Measurements from ENCODE around the gene RXRG. TPM values are rescaled to one million over a fixed set of nuclear protein-coding genes. Genes with fewer than 3 reads are reported as not detected.
A peak's percentile ranks its signal among the peaks of the same experiment; 100 is the strongest.

Gene RXRG
- total and polyA plus RNA-seq, 4 donors = 0.23 to 2.2 TPM; not detected in 2

DNA sequence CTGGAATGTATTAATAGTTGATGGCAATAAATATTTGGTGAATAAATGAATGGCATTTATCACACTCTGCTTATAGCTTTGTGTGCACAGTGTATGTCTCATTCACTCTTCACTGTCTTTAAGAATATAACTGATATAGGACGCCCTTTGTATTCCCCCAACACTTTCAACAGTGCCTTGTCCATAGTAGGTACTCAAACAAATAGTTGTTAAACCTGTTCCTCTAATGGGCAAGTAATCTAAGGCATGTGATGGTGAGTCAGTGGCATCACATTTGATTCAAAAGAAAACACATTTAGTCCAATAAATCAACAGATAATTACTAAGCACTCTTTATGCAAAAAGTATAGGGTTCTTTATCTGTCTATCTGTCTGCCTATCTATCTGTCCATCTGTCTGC lies 11.2 kb upstream of the RXRG start:
- H3K9me3 ChIP-seq (ENCODE audit: control insufficient read depth, low read length) = peaks cover 2% of the 10 kb centered on the region
- no peaks in the 10 kb centered on the region for H3K4me1 ChIP-seq (ENCODE audit: control insufficient read depth in 1 of 2, insufficient read depth in 2 of 2, low read length in 2 of 2)
- no peak overlapping the region for H3K4me3 ChIP-seq (ENCODE audit: low read length in 2 of 2)
- H3K27me3 ChIP-seq (ENCODE audit: control insufficient read depth in 1 of 2, insufficient read depth in 2 of 2, low read length in 1 of 2) = no peaks in the 10 kb centered on the region
- DNase-seq (no peak), ATAC-seq (ENCODE audit: low FRiP score) (no peak)
- intact Hi-C loops (cut with DNase I) = no loop called here
- no peak overlapping the region for H3K27ac ChIP-seq (ENCODE audit: low read depth in 1 of 2, low read length in 2 of 2)
- H3K36me3 ChIP-seq (ENCODE audit: control insufficient read depth in 1 of 2, insufficient read depth in 2 of 2, low read length in 1 of 2) = no peaks in the 10 kb centered on the region
- WGBS, 2 donors = 86 to 88% methylated on average over 1 of the region's 1 CpG

DNA sequence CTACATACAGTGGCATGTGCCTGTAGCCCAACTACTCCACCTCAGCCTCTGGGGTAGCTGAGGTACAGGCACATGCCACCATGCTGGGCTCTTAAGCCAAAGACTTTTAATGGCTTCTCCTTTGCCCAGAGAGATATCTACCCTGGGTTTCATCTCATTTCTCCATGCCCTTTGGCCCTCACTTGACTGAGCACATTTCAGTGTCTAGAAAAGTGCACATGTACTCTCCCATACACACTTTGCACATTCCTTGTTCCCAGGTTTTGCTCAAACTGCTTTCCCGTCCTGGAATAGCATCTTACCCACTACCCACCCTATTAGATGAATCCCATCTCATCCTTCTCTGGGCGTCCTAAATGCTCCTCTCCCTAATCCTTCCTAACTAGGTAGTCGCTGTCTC lies 10.2 kb upstream of the RXRG start:
- H3K36me3 ChIP-seq (ENCODE audit: control insufficient read depth in 1 of 2, insufficient read depth in 2 of 2, low read length in 1 of 2) = no peaks in the 10 kb centered on the region
- WGBS, 2 donors = 85 to 87% methylated on average over 3 of the region's 3 CpGs
- H3K9me3 ChIP-seq (ENCODE audit: control insufficient read depth, low read length) = no peaks in the 10 kb centered on the region
- H3K4me3 ChIP-seq (ENCODE audit: low read length in 2 of 2) = no peak overlapping the region
- ATAC-seq (ENCODE audit: low FRiP score) = no peak
- no peaks in the 10 kb centered on the region for H3K4me1 ChIP-seq (ENCODE audit: control insufficient read depth in 1 of 2, insufficient read depth in 2 of 2, low read length in 2 of 2)
- DNase-seq = no peak
- intact Hi-C loops (cut with DNase I) = no loop called here
- no peak overlapping the region for H3K27ac ChIP-seq (ENCODE audit: low read depth in 1 of 2, low read length in 2 of 2)
- no peaks in the 10 kb centered on the region for H3K27me3 ChIP-seq (ENCODE audit: control insufficient read depth in 1 of 2, insufficient read depth in 2 of 2, low read length in 1 of 2)

DNA sequence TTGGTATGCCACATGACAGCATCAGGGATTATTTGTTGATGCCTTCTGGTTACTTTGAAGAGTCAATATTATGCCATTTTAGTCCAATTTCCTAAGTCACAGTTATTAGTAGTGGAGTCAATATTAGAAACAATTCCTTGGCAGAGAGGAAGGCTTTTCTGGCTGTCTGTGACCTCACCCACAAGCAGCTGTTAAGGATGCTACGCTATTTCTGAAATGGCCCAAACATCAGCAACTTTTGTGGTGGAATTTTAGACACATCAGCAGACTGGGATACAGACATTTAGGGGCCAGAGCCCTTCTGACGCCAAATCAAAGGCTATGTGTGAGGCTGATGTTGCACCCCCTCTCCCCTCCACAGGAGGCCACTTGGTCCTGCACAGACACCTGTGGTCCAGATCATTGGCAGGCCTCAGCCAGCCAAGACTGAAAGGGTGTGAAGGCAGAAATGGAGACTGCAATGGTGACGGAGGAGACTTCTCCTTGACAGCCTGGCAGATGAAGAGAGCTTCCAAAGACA lies 9.2 kb upstream of the RXRG start:
- no peak for ATAC-seq (ENCODE audit: low FRiP score)
- WGBS, 2 donors = 83 to 93% methylated on average over 3 of the region's 3 CpGs
- Histone ChIP-seq H3K4me3 (ENCODE audit: low read length in 2 of 2) (no peak overlapping the region), H3K36me3 (ENCODE audit: control insufficient read depth in 1 of 2, insufficient read depth in 2 of 2, low read length in 1 of 2) (no peaks in the 10 kb centered on the region), H3K27me3 (ENCODE audit: control insufficient read depth in 1 of 2, insufficient read depth in 2 of 2, low read length in 1 of 2) (no peaks in the 10 kb centered on the region), H3K9me3 (ENCODE audit: control insufficient read depth, low read length) (no peaks in the 10 kb centered on the region), H3K4me1 (ENCODE audit: control insufficient read depth in 1 of 2, insufficient read depth in 2 of 2, low read length in 2 of 2) (no peaks in the 10 kb centered on the region), H3K27ac (ENCODE audit: low read depth in 1 of 2, low read length in 2 of 2) (no peak overlapping the region)
- DNase-seq = no peak
- intact Hi-C loops (cut with DNase I) = no loop called here

DNA sequence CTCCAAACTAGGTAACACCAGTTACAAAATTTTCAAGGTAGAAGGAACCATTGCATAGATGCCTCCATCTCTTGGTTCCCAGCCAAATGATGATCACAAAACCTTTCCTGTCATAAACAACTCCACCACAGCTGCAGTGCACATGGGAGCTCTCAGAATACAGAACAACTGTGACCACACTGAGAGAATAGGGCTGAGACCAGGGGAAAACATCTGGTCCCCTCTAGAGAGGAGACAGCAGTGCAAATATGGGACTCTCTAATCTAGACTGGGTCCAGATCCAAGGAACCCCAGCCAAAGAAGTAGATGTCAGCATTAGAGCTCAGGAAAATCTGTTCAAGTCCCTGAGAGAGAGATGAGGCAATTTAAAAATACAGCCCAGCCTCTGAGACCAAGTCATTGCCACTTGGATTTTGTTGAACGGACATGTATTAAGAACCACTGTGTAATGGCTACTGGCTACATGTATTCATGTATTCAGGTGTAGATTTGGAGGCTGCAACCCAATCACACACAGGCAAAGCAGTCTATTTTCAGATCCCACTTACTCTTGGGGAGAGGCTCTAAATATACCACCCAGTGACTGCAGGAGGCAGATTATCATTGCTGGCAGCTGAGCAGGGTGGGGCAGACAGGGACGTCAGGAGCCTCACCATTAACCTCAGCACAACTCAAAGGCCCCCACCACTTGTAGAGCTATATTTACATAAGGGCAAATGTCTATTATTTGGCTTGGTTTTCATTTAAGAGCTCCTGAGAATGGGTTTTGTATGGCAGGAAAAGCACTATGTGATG lies 7.6 kb upstream of the RXRG start:
- Histone ChIP-seq H3K9me3 (ENCODE audit: control insufficient read depth, low read length) (no peaks in the 10 kb centered on the region), H3K27me3 (ENCODE audit: control insufficient read depth in 1 of 2, insufficient read depth in 2 of 2, low read length in 1 of 2) (no peaks in the 10 kb centered on the region), H3K4me1 (ENCODE audit: control insufficient read depth in 1 of 2, insufficient read depth in 2 of 2, low read length in 2 of 2) (no peaks in the 10 kb centered on the region), H3K36me3 (ENCODE audit: control insufficient read depth in 1 of 2, insufficient read depth in 2 of 2, low read length in 1 of 2) (no peaks in the 10 kb centered on the region), H3K4me3 (ENCODE audit: low read length in 2 of 2) (no peak overlapping the region), H3K27ac (ENCODE audit: low read depth in 1 of 2, low read length in 2 of 2) (no peak overlapping the region)
- ATAC-seq (ENCODE audit: low FRiP score) (no peak), DNase-seq (no peak)
- intact Hi-C loops (cut with DNase I) = no loop called here
- WGBS, 2 donors = 65 to 75% methylated on average over 2 of the region's 2 CpGs

DNA sequence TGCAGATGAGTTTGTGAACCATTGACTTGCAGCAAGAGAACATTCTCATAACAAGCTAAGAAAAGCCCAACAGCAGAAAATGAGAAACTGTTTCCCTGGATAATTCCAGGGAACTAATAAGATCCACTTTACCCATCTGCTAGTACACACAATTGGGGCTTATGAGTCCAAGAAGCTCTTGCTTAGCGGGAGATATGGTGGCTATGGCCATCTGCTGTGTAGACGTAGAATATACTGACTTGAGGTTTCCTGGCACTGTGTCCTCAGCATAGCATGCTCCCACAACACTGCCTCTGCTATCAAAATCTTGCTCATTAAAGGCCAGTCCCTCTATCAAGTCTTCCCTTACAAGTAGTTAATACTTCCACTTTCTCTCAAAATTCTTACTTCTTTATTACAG lies 6.8 kb upstream of the RXRG start:
- Histone ChIP-seq H3K36me3 (ENCODE audit: control insufficient read depth in 1 of 2, insufficient read depth in 2 of 2, low read length in 1 of 2) (no peaks in the 10 kb centered on the region), H3K27ac (ENCODE audit: low read depth in 1 of 2, low read length in 2 of 2) (no peak overlapping the region), H3K4me3 (ENCODE audit: low read length in 2 of 2) (no peak overlapping the region), H3K27me3 (ENCODE audit: control insufficient read depth in 1 of 2, insufficient read depth in 2 of 2, low read length in 1 of 2) (no peaks in the 10 kb centered on the region), H3K4me1 (ENCODE audit: control insufficient read depth in 1 of 2, insufficient read depth in 2 of 2, low read length in 2 of 2) (no peaks in the 10 kb centered on the region), H3K9me3 (ENCODE audit: control insufficient read depth, low read length) (no peaks in the 10 kb centered on the region)
- WGBS, 2 donors = 72 to 92% methylated on average over 2 of the region's 2 CpGs
- intact Hi-C loops (cut with DNase I) = no loop called here
- DNase-seq (no peak), ATAC-seq (ENCODE audit: low FRiP score) (no peak)

DNA sequence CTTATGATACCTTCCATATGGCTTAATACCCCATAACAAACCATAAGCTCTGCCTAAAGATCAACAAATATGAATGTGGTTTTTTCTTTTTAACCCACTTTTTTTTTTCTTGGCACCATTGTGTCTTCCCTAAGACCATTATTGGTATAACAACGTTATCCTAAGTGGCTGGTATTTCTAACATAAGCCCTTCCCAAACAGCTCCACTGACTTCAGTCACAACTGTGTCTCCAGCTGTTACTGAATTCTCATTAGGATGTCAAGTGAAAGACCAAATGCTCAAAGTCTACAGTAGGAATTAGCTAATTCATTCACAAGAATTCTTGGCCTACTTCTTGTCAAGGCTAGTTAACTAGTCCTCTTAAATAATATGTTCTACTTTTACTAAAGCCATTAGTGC lies 4.2 kb upstream of the RXRG start:
- no peak for DNase-seq
- 8 to 36% methylated on average over 1 of the region's 1 CpG for WGBS, 2 donors
- no peak overlapping the region for H3K4me3 ChIP-seq (ENCODE audit: low read length in 2 of 2)
- H3K36me3 ChIP-seq (ENCODE audit: control insufficient read depth in 1 of 2, insufficient read depth in 2 of 2, low read length in 1 of 2) = no peaks in the 10 kb centered on the region
- H3K4me1 ChIP-seq (ENCODE audit: control insufficient read depth in 1 of 2, insufficient read depth in 2 of 2, low read length in 2 of 2) = no peaks in the 10 kb centered on the region
- no peak overlapping the region for H3K27ac ChIP-seq (ENCODE audit: low read depth in 1 of 2, low read length in 2 of 2)
- no peak for ATAC-seq (ENCODE audit: low FRiP score)
- intact Hi-C loops (cut with DNase I) = no loop called here
- no peaks in the 10 kb centered on the region for H3K27me3 ChIP-seq (ENCODE audit: control insufficient read depth in 1 of 2, insufficient read depth in 2 of 2, low read length in 1 of 2)
- no peaks in the 10 kb centered on the region for H3K9me3 ChIP-seq (ENCODE audit: control insufficient read depth, low read length)

DNA sequence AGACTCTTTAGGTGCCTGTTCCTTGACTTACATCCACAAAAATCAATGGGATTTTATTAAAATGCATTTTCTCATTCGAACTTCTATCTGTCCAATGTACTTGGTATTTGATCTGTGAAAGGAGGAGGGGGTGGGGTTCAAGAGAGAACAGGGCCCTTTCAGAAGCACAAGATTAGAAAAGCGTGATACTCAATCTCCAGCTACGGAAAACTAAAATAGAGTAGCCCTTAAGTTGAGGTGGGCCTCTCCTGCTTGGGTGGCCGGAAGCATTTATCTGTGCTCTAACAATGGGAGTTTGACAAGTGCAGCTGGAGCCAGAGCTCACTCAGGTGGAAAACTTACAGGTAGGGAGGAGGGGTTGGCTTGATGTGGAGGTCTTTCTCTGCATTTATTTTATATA lies 462 bp upstream of the RXRG start:
- Histone ChIP-seq H3K4me1 (ENCODE audit: control insufficient read depth in 1 of 2, insufficient read depth in 2 of 2, low read length in 2 of 2) (peaks cover 0 to 2% of the 10 kb centered on the region in 2 donors), H3K9me3 (ENCODE audit: control insufficient read depth, low read length) (no peaks in the 10 kb centered on the region), H3K27me3 (ENCODE audit: control insufficient read depth in 1 of 2, insufficient read depth in 2 of 2, low read length in 1 of 2) (peaks cover 0 to 1% of the 10 kb centered on the region in 2 donors), H3K36me3 (ENCODE audit: control insufficient read depth in 1 of 2, insufficient read depth in 2 of 2, low read length in 1 of 2) (no peaks in the 10 kb centered on the region), H3K4me3 (ENCODE audit: low read length in 2 of 2) (no peak overlapping the region), H3K27ac (ENCODE audit: low read depth in 1 of 2, low read length in 2 of 2) (no peak overlapping the region)
- no peak for DNase-seq
- intact Hi-C loops (cut with DNase I) = no loop called here
- 64 to 72% methylated on average over 4 of the region's 4 CpGs for WGBS, 2 donors
- ATAC-seq (ENCODE audit: low FRiP score) = no peak

DNA sequence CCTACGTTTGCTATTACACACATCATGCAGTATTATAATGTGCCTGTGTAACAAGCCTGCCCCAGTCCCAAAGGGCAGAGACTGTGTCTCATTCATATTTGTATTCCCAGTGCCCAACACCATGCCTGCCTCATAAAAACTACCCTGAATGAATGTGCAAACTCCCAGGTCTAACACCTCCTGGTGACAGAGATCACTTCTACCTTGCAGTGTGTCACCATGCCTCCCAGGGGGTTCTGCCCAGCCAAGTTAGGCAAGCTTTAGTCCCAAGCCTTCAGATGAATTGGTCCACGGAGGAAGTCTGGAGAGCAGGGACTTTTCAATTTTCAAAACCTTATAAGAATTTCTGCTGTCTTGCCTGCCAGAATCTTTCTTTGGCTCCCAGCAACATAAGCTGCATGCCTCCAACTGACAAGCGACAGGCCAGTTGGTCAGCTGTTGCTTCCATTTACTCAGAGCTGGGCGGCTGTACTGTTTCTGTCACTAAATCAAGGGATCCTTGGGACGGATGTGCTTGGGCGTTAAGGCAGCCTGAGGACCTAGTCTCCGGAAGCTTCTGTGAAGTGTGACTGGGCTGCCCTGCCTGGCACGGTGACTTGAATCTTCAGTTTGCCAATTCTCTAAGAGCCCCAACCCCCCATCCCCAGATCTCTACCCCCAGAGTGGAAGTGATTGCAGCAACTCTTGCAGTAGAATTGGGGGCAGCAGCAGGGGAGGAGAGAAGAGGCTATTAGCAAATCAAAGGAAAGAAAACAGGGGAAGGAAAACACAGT lies 1.2 kb downstream of the RXRG start:
- whole genome bisulfite sequencing, 2 donors = 3% methylated on average over 8 of the region's 8 CpGs
- Histone ChIP-seq H3K9me3 (ENCODE audit: control insufficient read depth, low read length) (no peaks in the 10 kb centered on the region), H3K4me1 (ENCODE audit: control insufficient read depth in 1 of 2, insufficient read depth in 2 of 2, low read length in 2 of 2) (peaks cover 0 to 2% of the 10 kb centered on the region in 2 donors), H3K36me3 (ENCODE audit: control insufficient read depth in 1 of 2, insufficient read depth in 2 of 2, low read length in 1 of 2) (no peaks in the 10 kb centered on the region), H3K4me3 (ENCODE audit: low read length in 2 of 2) (no peak overlapping the region), H3K27me3 (ENCODE audit: control insufficient read depth in 1 of 2, insufficient read depth in 2 of 2, low read length in 1 of 2) (peaks cover 0 to 1% of the 10 kb centered on the region in 2 donors), H3K27ac (ENCODE audit: low read depth in 1 of 2, low read length in 2 of 2) (no peak overlapping the region)
- peak; percentile 61 for ATAC-seq (ENCODE audit: low FRiP score)
- no peak for DNase-seq
- intact Hi-C loops (cut with DNase I) = no loop called here

DNA sequence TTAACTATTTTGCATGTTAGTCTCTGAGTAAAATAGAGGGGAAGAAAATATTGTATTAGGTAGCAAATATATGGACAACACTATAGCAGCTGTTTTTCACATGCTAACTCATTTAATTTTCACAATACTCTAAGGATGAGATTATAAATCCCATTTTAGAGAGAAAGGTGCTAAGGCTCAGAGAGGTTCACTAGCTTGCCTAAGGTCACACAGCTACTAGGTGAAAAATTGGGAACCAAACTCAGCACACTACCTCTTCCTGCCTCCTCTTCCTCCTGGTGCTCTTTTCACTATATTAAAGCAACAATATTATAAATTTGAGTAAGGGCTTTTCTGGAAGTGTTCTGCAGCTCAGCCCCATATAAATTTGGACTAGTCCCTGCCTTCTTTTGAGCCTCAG lies 2.3 kb downstream of the RXRG start:
- H3K36me3 ChIP-seq (ENCODE audit: control insufficient read depth in 1 of 2, insufficient read depth in 2 of 2, low read length in 1 of 2) = no peaks in the 10 kb centered on the region
- intact Hi-C loops (cut with DNase I) = no loop called here
- H3K27ac ChIP-seq (ENCODE audit: low read depth in 1 of 2, low read length in 2 of 2) = no peak overlapping the region
- peaks cover 0 to 2% of the 10 kb centered on the region in 2 donors for H3K4me1 ChIP-seq (ENCODE audit: control insufficient read depth in 1 of 2, insufficient read depth in 2 of 2, low read length in 2 of 2)
- ATAC-seq (ENCODE audit: low FRiP score) (no peak), DNase-seq (no peak)
- peaks cover 0 to 1% of the 10 kb centered on the region in 2 donors for H3K27me3 ChIP-seq (ENCODE audit: control insufficient read depth in 1 of 2, insufficient read depth in 2 of 2, low read length in 1 of 2)
- no peak overlapping the region for H3K4me3 ChIP-seq (ENCODE audit: low read length in 2 of 2)
- H3K9me3 ChIP-seq (ENCODE audit: control insufficient read depth, low read length) = no peaks in the 10 kb centered on the region
